Parathyroid adenoma (tissue), 2 donors: ENCODE measurements around the gene TAL2.

Experiments used
- H2AFZ ChIP-seq: fragments of 300-600 bp; sonication (generic); one replicate; pipeline ENCODE4 v1.7.0; 2017; ENCODE audit warnings: antibody characterized with exemption, mild to moderate bottlenecking
- H3K27ac ChIP-seq: fragments of 300-600 bp; sonication (generic); one replicate; pipeline ENCODE4 v1.7.0; 2017
- H3K27me3 ChIP-seq: fragments of 300-600 bp; sonication (generic); one replicate; pipeline ENCODE4 v1.7.0; 2017; ENCODE audit warnings: low read length; ENCODE audit not compliant: control insufficient read depth, insufficient read depth
- H3K36me3 ChIP-seq: fragments of 300-600 bp; sonication (generic); one replicate; pipeline ENCODE4 v1.7.0; 2017; ENCODE audit warnings: low read length; ENCODE audit not compliant: control insufficient read depth, insufficient read depth
- H3K4me1 ChIP-seq: fragments of 300-600 bp; sonication (generic); one replicate; pipeline ENCODE4 v1.7.0; 2017; ENCODE audit warnings: control low read depth
- H3K4me2 ChIP-seq: fragments of 300-600 bp; sonication (generic); one replicate; pipeline ENCODE4 v1.7.0; 2017; ENCODE audit warnings: low read length
- H3K4me3 ChIP-seq: fragments of 300-600 bp; sonication (generic); one replicate; pipeline ENCODE4 v1.7.0; 2017; ENCODE audit warnings: low read depth, low read length
- H3K79me2 ChIP-seq: fragments of 300-600 bp; sonication (generic); one replicate; pipeline ENCODE4 v1.7.0; 2017; ENCODE audit warnings: control low read depth
- H3K9ac ChIP-seq: fragments of 300-600 bp; sonication (generic); one replicate; pipeline ENCODE4 v1.7.0; 2017; ENCODE audit warnings: mild to moderate bottlenecking
- H3K9me3 ChIP-seq: fragments of 300-600 bp; sonication (generic); one replicate; pipeline ENCODE4 v1.7.0; 2017; ENCODE audit warnings: low read length; ENCODE audit not compliant: control insufficient read depth
- CTCF ChIP-seq: fragments of 300-600 bp; sonication (generic); IDR thresholded peaks from one replicate; pipeline ENCODE4 v1.7.0; 2017; ENCODE audit warnings: antibody characterized with exemption, mild to moderate bottlenecking
- donor health status: primary hyperparathyroidism.

TAL2 gene

GRCh38 chr9:105661011-105661410, 1.2 kb upstream of the TAL2 start:
- H3K79me2 ChIP-seq, result no peaks in the 10 kb centered on the region
- no peaks in the 10 kb centered on the region for H3K36me3 ChIP-seq
- no peak overlapping the region for H3K4me2 ChIP-seq
- H2AFZ ChIP-seq, result no peak overlapping the region
- H3K4me1 ChIP-seq, result no peaks in the 10 kb centered on the region
- no peak for TF ChIP-seq CTCF
- H3K27me3 ChIP-seq, result no peaks in the 10 kb centered on the region
- H3K9ac ChIP-seq, result no peak overlapping the region
- H3K27ac ChIP-seq, result no peak overlapping the region
- H3K4me3 ChIP-seq, result no peak overlapping the region
- no peaks in the 10 kb centered on the region for H3K9me3 ChIP-seq

GRCh38 chr9:105663914-105664313, 1.7 kb downstream of the TAL2 start:
- H3K4me3 ChIP-seq, result no peak overlapping the region
- no peak overlapping the region for H2AFZ ChIP-seq
- no peak overlapping the region for H3K27ac ChIP-seq
- no peaks in the 10 kb centered on the region for H3K79me2 ChIP-seq
- no peak for TF ChIP-seq CTCF
- H3K9ac ChIP-seq, result no peak overlapping the region
- H3K9me3 ChIP-seq, result no peaks in the 10 kb centered on the region
- no peaks in the 10 kb centered on the region for H3K4me1 ChIP-seq
- no peaks in the 10 kb centered on the region for H3K36me3 ChIP-seq
- no peaks in the 10 kb centered on the region for H3K27me3 ChIP-seq
- no peak overlapping the region for H3K4me2 ChIP-seq

- Histone ChIP-seq H2AFZ (no peak overlapping the region), H3K27ac (no peak overlapping the region), H3K4me1 (no peaks in the 10 kb centered on the region), H3K36me3 (no peaks in the 10 kb centered on the region), H3K4me3 (no peak overlapping the region), H3K9me3 (no peaks in the 10 kb centered on the region), H3K9ac (no peak overlapping the region), H3K79me2 (no peaks in the 10 kb centered on the region), H3K27me3 (no peaks in the 10 kb centered on the region), H3K4me2 (no peak overlapping the region)
- no peak for TF ChIP-seq CTCF
These were observed 5.6 kb downstream of the TAL2 start for GRCh38 chr9:105667867-105668266.

- Histone ChIP-seq H2AFZ (no peak overlapping the region), H3K9me3 (no peaks in the 10 kb centered on the region), H3K36me3 (no peaks in the 10 kb centered on the region), H3K79me2 (no peaks in the 10 kb centered on the region), H3K4me1 (no peaks in the 10 kb centered on the region), H3K4me2 (no peak overlapping the region), H3K9ac (no peak overlapping the region), H3K4me3 (no peak overlapping the region), H3K27ac (no peak overlapping the region), H3K27me3 (no peaks in the 10 kb centered on the region)
- TF ChIP-seq CTCF, result no peak
These were observed 8.1 kb downstream of the TAL2 start for GRCh38 chr9:105670315-105670714.

- Histone ChIP-seq H3K4me1 (no peaks in the 10 kb centered on the region), H3K79me2 (no peaks in the 10 kb centered on the region), H3K9ac (no peak overlapping the region), H2AFZ (no peak overlapping the region), H3K27me3 (no peaks in the 10 kb centered on the region), H3K4me2 (no peak overlapping the region), H3K36me3 (no peaks in the 10 kb centered on the region), H3K4me3 (no peak overlapping the region), H3K27ac (no peak overlapping the region), H3K9me3 (no peaks in the 10 kb centered on the region)
- TF ChIP-seq CTCF, result no peak
These were observed 8.5 kb downstream of the TAL2 start for GRCh38 chr9:105670775-105671174.
